ENCODE measurements around the gene PARP14.
"Not testable (repeated sequence)": the region's sequence is repeated elsewhere in the genome, so short reads cannot be mapped to it uniquely, and the experiment has no call there.

PARP14 gene, protein sequence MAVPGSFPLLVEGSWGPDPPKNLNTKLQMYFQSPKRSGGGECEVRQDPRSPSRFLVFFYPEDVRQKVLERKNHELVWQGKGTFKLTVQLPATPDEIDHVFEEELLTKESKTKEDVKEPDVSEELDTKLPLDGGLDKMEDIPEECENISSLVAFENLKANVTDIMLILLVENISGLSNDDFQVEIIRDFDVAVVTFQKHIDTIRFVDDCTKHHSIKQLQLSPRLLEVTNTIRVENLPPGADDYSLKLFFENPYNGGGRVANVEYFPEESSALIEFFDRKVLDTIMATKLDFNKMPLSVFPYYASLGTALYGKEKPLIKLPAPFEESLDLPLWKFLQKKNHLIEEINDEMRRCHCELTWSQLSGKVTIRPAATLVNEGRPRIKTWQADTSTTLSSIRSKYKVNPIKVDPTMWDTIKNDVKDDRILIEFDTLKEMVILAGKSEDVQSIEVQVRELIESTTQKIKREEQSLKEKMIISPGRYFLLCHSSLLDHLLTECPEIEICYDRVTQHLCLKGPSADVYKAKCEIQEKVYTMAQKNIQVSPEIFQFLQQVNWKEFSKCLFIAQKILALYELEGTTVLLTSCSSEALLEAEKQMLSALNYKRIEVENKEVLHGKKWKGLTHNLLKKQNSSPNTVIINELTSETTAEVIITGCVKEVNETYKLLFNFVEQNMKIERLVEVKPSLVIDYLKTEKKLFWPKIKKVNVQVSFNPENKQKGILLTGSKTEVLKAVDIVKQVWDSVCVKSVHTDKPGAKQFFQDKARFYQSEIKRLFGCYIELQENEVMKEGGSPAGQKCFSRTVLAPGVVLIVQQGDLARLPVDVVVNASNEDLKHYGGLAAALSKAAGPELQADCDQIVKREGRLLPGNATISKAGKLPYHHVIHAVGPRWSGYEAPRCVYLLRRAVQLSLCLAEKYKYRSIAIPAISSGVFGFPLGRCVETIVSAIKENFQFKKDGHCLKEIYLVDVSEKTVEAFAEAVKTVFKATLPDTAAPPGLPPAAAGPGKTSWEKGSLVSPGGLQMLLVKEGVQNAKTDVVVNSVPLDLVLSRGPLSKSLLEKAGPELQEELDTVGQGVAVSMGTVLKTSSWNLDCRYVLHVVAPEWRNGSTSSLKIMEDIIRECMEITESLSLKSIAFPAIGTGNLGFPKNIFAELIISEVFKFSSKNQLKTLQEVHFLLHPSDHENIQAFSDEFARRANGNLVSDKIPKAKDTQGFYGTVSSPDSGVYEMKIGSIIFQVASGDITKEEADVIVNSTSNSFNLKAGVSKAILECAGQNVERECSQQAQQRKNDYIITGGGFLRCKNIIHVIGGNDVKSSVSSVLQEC (N-terminal part only)

DNA sequence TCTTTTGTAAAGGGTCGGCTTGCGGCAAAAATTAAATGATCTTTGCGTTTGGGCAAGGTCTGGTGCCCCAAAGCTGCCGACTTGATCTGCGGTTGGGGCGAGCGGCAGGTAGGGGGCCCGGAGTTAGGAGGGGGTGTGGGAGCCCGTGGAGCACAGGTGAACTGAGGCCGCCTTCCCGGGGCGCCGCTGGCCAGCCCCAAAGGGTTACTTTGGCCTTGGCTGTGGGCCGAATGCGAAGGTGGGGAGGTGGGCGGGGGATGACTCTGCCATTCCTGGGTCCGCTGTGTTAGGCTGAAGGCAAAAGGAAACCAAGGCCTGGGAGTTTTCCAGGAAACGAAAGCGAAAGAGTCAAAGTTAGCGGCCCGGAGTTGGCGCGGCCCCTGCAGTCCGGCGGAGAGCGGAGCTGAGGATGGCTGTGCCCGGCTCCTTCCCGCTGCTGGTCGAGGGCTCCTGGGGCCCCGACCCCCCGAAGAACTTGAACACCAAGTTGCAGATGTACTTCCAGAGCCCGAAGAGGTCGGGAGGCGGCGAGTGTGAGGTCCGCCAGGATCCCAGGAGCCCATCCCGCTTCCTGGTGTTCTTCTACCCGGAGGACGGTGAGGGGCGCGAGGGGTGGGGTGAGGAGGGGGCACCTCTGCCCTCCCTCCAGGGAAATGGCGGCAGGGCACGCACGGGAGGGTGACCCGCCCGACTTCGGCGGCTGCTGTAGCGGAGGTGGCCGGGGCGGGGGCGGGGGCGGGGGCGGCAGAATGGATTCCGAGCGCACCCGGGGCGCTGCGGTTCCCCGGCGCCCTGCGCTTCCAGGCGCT, at the start of gene PARP14:
TSS of gene PARP14 (plus strand) at position 365 of the 809 bp plus-strand sequence. CDS start at position 410, 45 bp downstream.
- peak; percentile 32 for DNase-seq (ENCODE audit: low read depth)

DNA sequence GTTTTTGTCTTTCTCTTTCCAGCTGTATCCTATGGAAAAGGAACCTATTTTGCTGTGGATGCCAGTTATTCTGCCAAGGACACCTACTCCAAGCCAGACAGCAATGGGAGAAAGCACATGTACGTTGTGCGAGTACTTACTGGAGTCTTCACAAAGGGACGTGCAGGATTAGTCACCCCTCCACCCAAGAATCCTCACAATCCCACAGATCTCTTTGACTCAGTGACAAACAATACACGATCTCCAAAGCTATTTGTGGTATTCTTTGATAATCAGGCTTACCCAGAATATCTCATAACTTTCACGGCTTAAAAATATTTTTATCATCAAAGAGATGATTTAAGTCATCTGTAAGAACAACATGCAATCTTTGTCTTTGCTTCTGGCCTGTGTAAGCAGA, 44.9 kb upstream of the PARP14 start:
- DNase-seq (ENCODE audit: low read depth): no peak

DNA sequence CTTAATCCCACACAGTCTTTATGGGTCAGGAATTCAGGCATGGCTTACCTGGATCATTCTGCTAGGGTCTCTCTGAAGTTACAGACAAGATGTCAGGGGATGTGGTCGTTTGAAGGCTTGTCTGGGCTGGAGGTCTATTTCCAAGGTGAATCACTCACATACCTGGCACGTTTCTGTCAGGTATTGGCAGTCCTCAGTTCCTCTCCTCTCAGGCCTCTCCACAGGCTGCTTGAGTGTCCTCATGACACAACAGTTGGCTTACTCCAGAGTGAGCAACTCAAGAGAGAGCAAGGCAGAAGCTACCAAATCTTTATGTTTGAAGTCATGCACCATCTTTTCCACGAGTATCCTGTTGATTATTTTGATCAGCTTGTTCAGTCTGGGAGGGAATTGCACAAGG, 43.9 kb upstream of the PARP14 start:
- DNase-seq (ENCODE audit: low read depth): no peak

DNA sequence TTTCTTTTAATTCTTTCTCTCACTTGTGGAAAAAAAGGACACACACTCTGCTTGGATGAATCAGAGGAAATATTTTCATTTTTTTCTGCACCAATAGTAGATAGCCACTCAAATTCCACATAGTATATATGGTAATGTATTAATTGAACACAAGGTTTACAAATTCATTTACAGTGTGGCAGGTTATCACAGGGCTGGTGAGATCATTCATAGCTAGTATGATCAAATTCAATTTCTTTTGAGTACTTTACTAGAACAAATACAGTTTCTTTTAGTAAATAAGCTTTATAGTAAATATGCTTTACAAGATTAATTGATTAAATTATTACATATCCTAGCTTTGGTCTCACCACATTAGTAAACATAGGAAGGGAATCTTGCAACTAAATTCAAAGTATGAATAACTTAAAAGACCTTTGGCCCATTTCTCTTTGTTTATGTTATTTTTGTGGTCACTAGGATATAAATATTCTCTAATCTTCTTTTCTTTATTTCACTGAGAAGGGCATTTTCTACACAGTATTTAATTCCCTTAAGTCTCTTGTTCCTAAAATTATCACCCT, 40.1 kb upstream of the PARP14 start:
- no peak for DNase-seq (ENCODE audit: low read depth)

DNA sequence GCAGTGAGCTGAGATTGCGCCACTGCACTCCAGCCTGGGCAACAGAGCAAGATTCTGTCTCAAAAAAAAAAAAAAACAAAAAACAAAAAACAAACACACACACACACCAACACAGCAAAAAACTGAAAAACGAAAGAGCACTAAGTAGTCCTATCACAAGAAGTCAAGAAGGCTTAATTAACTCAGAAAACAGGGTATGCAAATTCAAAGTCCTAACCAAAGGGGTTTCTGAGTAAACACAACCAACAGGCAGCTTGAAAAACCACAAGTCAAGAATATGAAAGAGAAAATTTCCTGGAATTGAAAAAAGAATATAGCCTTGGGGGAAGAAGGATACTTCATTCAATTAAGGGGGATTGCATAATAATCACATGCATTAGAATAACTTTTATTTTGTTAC, 37.7 kb upstream of the PARP14 start:
- DNase-seq (ENCODE audit: low read depth): no peak

DNA sequence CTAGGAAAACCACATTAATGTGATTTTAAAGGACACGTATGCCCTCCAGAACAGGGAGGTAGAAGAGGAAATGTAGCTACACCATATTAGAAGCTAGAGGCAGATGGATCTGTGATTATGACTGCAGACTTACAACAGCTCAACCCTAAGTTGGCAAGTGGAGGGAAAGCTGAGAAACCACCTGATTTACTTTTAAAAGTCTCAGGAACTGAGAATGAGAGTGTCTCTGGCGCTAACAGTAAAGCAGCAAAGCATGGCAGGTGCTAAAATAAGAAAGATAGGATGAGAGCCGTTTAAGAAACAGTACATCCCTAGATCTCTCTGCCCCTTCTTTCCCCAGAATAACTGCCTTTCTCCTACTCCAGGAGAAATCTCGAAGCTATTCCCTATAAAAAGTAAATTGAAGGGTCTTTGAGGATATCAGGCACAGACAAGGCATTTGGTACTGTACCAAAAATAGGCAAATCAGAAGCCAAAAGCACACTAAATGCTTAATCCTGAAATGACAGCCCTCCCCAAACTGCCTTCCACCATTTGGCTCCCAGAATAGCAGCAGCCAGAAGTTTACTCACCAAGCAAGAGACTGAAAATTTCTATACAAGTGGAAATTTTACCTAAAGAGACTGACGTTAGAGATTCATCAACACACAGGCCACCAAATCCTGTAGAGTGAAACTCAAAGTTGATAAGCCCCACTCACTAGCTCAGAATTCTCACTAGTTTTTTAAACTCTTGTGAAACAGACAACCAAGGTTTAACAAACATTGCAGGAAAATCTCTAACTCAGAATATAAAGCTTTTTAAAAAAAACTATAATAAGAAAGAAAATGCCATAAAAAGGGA, 34.3 kb upstream of the PARP14 start:
- no peak for DNase-seq (ENCODE audit: low read depth)

DNA sequence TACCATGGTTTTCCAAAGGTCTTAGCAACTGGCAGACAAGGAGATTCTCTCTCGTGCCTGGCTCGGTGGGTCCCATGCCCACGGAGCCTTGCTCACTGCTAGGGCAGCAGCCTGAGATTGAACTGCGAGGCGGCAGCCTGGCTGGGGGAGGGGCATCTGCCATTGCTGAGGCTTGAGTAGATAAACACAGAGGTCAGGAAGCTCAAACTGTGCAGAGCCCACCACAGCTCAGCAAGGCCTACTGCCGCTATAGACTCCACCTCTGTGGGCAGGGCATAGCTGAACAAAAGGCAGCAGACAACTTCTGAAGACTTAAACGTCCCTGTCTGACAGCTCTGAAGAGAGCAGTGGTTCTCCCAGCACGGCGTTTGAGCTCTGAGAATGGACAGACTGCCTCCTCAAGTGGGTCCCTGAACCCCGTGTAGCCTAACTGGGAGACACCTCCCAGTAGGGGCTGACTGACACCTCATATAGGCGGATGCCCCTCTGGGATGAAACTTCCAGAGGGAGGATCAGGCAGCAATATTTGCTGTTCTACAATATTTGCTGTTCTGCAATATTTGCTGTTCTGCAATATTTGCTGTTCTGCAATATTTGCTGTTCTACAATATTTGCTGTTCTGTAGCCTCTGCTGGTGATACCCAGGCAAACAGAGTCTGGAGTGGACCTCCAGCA, 29.3 kb upstream of the PARP14 start:
- DNase-seq (ENCODE audit: low read depth): not testable (repeated sequence)

DNA sequence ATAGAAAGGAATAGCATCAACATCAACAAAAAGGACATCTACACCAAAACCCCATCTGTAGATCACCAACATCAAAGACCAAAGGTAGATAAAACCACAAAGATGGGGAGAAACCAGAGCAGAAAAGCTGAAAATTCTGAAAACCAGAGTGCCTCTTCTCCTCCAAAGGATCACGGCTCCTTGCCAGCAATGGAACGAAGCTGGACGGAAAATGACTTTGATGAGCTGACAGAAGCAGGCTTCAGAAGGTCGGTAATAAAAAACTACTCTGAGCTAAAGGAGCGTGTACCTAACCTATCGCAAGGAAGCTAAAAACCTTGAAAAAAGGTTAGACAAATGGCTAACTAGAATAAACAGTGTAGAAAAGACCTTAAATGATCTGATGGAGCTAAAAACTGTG, 28.7 kb upstream of the PARP14 start:
- DNase-seq (ENCODE audit: low read depth): not testable (repeated sequence)

DNA sequence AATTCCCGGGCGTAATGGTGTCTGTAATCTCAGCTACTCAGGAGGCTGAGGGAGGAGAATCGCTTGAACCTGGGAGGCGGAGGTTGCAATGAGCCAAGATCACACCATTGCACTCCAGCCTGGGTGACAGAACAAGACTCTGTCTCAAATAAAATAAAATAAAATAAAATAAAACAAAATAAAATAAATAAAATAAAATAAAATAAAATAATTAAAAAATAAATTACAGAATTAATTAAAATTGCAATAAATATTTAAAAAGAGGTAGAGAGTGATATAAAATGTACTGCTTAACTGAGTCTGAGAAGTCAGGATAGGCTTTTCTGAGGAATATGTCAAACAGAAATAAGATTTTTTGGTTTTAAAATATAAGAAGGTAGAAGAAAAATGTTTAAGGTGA, 22.3 kb upstream of the PARP14 start:
- DNase-seq (ENCODE audit: low read depth): not testable (repeated sequence)

DNA sequence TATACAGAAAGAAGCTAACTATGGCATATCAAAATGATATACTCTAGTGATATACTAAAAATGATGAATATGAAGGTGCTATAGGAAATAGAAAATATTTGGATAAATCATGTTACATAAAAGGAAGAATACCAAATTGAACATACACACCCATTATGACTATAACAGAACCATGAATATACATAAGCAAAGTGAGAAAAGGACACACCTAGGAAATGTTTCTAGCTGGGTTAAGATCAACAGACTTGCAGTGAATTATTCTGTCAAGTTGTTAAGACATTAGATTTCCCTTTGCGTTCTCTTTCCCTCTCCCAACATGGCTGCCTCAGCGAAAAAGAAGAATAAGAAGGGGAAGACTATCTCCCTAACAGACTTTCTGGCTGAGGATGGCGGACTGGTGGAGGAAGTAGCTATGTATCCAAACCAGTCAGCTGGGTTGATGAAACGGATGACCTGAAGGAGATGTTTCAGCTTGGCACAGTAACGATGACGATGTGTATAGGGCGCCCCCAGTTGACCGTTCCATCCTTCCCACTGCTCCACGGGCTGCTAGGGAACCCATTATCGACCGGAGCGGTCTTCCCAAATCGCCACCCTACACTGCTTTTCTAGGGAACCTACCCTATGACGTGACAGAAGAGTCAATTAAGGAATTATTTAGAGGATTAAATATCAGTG, 20.2 kb upstream of the PARP14 start:
- no peak for DNase-seq (ENCODE audit: low read depth)

DNA sequence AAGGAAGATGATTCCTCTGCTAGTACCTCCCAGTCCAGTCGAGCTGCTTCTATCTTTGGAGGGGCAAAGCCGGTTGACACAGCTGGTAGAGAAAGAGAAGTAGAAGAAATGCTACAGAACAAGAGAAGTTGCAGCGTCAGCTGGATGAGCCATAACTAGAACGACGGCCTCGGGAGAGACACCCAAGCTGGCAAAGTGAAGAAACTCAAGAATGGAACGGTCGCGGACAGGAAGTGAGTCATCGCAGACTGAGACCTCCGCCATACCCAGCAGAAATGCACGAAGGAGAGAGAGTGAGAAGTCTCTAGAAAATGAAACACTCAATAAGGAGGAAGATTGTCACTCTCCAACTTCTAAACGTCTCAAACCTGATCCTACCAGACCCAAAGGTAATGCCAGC, 19.0 kb upstream of the PARP14 start:
- no peak for DNase-seq (ENCODE audit: low read depth)

DNA sequence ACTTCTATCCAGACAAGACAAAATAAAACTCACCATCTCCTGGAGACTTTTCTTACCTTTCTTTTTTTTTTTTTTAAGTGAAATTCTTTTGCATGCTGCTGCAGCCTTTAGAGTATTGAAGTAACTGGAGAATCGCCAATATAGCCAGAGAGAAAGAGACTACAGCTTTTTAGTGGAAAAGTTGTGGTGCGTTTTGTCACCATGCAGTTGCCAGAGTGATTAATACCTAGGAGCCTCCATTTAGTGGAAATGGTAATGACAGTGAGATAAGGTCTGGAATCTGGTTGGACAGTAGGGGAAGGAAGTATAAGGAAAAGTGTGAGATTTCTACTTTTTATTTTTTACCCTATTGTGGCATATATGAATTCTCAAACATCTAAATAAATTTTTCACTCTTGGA, 18.1 kb upstream of the PARP14 start:
- no peak for DNase-seq (ENCODE audit: low read depth)

DNA sequence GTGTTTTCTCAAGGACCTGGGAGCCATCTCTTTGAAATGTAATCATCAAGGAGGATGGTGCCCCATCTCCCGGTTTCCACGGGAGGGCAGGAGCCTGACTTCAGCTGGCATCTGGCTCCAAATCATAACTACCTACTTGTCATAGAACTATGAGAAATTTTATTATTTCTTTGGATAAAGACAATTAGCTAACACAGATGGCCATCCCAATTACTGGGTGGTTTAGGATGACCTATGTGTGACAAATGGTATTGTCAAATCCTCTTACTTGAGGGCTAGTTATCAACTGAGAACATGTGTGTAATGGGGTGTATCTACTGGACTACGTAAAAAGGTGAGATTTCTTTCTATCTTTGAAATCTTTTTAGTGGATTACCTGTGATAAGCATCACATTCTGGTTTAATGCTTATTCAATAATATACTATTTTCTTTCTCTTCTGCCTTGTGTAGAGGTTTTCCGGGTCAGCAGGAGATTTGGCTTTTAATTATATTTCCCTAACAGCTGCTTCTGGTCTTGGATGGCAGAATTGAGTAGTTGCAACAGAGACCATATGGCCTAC, 15.3 kb upstream of the PARP14 start:
- DNase-seq (ENCODE audit: low read depth): no peak

DNA sequence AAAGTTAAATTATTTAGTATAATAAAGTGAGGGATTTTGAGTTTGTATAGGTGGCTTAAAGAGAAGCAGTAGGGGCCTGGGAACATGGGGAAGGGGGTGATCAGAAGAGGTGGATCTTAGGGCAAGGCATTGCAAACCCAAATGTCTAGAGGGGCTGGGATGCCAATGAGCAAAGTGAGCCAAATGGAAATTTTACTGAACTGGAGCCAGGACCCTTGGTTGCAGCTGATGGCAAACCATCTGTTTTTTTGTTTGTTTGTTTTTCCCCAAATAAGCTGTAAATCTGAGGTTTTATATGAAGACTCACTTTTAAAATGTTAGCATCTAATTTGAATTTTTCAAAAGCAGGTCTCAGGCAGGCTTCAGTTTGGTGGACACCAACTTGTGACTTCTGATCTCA, 14.8 kb upstream of the PARP14 start:
- DNase-seq (ENCODE audit: low read depth): no peak

DNA sequence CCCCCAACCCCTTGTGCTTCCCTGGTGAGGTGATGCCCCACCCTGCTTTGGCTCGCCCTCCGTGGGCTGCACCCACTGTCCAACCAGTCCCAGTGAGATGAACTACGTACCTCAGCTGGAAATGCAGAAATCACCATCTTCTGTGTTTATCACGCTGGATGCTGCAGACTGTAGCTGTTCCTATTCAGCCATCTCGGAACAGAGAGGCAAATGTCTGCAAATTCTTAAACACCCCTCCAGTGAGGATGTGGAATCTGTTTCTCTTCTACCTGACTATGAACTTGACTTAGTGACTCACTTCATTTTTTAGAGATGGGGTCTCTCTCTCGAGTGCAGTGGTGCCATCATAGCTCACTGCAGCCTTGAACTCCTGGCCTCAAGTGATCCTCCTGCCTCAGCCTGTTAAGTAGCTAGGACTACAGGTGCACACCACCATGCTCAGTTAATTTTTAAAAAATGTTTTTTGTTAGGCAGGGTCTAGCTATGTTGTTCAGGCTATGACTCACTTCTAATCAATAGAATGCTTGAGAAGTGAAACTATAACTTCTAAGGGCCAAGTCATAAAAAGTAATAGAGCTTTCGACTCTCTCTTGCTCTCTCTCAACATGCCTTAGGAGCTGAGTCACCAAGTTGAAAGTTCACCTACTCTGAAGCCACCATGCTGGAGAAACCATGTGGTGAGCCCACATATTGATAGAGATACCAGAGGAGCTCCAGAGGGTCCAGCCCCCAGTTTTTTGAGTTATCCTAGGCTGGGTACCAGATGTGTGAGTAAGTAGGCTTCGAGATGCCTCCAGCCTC, 11.5 kb upstream of the PARP14 start:
- DNase-seq (ENCODE audit: low read depth): no peak

DNA sequence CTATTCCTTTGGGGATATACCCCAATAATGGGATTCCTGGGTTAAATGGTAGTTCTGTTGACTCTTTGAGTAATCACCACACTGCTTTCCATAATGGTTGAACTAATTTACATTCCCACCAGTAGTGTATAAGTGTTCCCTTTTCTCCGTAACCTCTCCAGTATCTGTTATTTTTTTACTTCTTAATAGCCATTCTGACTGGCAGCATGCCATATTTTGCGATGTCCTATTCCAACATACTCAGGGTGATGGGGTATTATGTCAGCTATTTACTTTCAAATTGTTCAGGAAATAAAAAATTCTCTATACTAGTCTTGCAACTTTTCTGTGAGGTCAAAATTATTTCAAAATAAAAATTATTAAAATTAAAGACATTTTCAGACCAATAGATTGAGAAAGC, 9.1 kb upstream of the PARP14 start:
- no peak for DNase-seq (ENCODE audit: low read depth)

DNA sequence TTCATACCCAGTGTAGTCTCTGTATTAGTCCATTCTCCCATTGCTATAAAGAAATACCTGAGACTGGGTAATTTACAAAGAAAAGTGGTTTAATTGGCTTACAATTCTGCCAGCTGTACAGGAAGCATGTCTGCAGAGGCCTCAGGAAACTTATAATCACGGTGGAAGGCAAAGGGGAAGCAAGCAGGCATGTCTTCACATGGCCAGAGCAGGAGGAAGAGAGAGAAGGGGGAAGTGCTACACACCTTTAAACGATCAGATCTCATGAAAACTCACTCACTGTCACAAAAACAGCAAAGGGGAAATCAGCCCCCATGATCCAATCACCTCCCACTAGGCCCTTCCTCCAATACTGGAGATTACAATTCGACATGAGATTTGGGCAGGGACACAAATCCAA, 6.3 kb upstream of the PARP14 start:
- DNase-seq (ENCODE audit: low read depth): no peak

DNA sequence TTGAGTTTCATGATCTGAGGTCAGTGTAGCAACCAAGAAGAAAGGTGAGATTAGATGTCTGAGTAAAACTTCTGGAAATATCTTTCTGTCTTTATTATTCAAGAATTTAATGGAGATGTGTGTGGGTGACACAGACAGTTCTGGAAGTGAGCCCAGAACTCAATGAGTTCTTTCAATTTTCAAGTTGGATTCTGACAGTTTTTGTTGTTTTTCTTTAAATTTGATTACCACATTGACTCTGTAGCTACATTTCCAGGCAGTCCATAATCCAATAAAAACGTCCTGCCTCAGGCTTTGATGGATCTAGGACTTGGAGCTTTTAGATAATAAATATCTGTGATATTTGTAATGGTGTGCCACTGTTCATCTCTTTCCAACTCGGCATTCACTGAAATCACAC, 3.9 kb upstream of the PARP14 start:
- no peak for DNase-seq (ENCODE audit: low read depth)

Measured in activated T-helper 1 cell treated with Interleukin-2 at 50 U/mL for 16 hours (primary cell).